ENCODE measurements around the gene TRIM41.
"Not testable (repeated sequence)": the region's sequence is repeated elsewhere in the genome, so short reads cannot be mapped to it uniquely, and the experiment has no call there.

TRIM41 gene

DNA sequence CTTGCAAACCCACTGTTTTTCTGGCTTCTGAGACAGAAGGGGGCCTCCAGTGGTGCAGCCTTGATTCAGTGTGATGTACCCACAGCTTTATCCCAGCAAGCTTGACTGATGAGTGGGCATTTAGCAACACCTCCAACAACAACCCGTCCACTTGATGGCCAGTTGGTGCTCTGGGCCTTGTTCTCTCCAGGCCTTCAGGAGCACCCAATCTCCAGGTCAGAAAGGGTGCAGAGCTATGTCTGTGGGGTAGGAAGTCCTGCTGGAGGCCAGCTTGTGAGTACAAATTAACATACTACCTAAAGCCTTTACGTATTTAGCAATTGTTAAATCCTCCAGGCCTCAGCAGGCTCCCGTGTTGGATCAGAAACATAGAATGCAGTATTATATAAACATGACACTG lies 48.0 kb downstream of the TRIM41 start:
- H3K79me2 ChIP-seq (ENCODE audit: insufficient read depth, low read length): no peaks in the 10 kb centered on the region
- no peaks in the 10 kb centered on the region for H3K27me3 ChIP-seq (ENCODE audit: low read length)
- no peak overlapping the region for H3K4me2 ChIP-seq (ENCODE audit: low read depth, low read length, poor library complexity, severe bottlenecking)
- H3K9ac ChIP-seq (ENCODE audit: low read length): no peak overlapping the region
- no peaks in the 10 kb centered on the region for H3K9me2 ChIP-seq (replicated peaks; ENCODE audit: insufficient read depth, low read length)
- H3F3A ChIP-seq (ENCODE audit: insufficient read depth): no peaks in the 10 kb centered on the region
- TF ChIP-seq, protein P1, sequence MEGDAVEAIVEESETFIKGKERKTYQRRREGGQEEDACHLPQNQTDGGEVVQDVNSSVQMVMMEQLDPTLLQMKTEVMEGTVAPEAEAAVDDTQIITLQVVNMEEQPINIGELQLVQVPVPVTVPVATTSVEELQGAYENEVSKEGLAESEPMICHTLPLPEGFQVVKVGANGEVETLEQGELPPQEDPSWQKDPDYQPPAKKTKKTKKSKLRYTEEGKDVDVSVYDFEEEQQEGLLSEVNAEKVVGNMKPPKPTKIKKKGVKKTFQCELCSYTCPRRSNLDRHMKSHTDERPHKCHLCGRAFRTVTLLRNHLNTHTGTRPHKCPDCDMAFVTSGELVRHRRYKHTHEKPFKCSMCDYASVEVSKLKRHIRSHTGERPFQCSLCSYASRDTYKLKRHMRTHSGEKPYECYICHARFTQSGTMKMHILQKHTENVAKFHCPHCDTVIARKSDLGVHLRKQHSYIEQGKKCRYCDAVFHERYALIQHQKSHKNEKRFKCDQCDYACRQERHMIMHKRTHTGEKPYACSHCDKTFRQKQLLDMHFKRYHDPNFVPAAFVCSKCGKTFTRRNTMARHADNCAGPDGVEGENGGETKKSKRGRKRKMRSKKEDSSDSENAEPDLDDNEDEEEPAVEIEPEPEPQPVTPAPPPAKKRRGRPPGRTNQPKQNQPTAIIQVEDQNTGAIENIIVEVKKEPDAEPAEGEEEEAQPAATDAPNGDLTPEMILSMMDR (IDR thresholded peaks at IDR 0.05; ENCODE audit: insufficient read depth, low read length, poor library complexity, severe bottlenecking): no peak
- TF ChIP-seq EZH2phosphoT487 (conservative IDR thresholded peaks at IDR 0.05; ENCODE audit: low read length): no peak
- H3K9me3 ChIP-seq (ENCODE audit: insufficient read depth, low read length): no peaks in the 10 kb centered on the region
- H3K4me3 ChIP-seq (ENCODE audit: insufficient read depth, low read length, poor library complexity, severe bottlenecking): no peak overlapping the region
- H3K36me3 ChIP-seq (ENCODE audit: low read length): no peaks in the 10 kb centered on the region
- no peak overlapping the region for H3K27ac ChIP-seq (ENCODE audit: low read depth, low read length)
- no peaks in the 10 kb centered on the region for H4K20me1 ChIP-seq (ENCODE audit: low read depth, low read length)
- no peak overlapping the region for H2AFZ ChIP-seq (ENCODE audit: low read depth, low read length, severe bottlenecking)

DNA sequence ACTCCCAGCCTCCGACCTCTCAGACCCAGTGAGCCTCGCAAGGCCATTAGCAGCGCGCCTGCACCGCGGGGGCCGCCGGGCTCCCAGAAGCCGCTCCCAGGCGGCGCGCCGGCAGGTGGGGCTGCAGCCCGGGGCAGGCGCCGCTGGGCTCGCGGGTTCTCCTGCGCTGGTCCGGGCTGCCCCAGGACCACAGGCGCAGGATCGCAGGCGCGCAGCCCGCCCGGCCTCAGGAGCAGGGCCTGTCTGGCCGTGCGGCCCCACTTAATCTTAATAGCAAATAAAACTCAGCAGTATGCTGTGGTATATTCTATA lies 50.3 kb downstream of the TRIM41 start:
- not testable (repeated sequence) for H3K36me3 ChIP-seq (ENCODE audit: low read length); H3K27me3 ChIP-seq (ENCODE audit: low read length); H3K9me2 ChIP-seq (replicated peaks; ENCODE audit: insufficient read depth, low read length); H4K20me1 ChIP-seq (ENCODE audit: low read depth, low read length); H3K4me3 ChIP-seq (ENCODE audit: insufficient read depth, low read length, poor library complexity, severe bottlenecking); H3K4me2 ChIP-seq (ENCODE audit: low read depth, low read length, poor library complexity, severe bottlenecking); H2AFZ ChIP-seq (ENCODE audit: low read depth, low read length, severe bottlenecking); H3K27ac ChIP-seq (ENCODE audit: low read depth, low read length); H3K9ac ChIP-seq (ENCODE audit: low read length); H3F3A ChIP-seq (ENCODE audit: insufficient read depth); H3K9me3 ChIP-seq (ENCODE audit: insufficient read depth, low read length); H3K79me2 ChIP-seq (ENCODE audit: insufficient read depth, low read length)

DNA sequence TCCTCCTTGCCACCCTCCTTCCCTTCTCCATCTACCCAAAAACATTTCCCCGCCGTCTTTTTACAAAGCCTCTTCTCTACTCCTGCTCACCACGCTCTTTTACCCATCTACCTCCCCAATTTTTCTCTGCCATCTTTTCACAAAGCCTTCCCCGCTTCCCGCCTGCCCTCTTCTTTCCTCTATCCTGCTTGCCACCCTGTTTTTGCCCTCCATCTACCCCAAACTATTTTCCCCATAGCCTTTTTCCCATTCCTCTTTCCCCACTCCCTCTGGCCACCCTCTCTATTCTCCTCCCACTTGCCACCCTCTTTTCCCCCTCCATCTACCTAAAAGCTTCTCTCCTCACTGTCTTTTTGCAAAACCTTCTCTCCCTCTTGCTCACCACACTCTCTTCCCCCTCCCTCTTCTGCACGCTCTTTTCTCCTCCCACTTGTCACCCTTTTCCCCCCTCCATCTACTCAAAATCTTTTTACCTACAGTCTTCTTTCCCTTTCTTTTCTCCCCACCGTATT lies 57.2 kb downstream of the TRIM41 start:
- Histone ChIP-seq H3K27me3 (ENCODE audit: low read length) (no peaks in the 10 kb centered on the region), H4K20me1 (ENCODE audit: low read depth, low read length) (no peaks in the 10 kb centered on the region), H3K9me3 (ENCODE audit: insufficient read depth, low read length) (no peaks in the 10 kb centered on the region), H3K9me2 (replicated peaks; ENCODE audit: insufficient read depth, low read length) (no peaks in the 10 kb centered on the region), H2AFZ (ENCODE audit: low read depth, low read length, severe bottlenecking) (no peak overlapping the region), H3K4me2 (ENCODE audit: low read depth, low read length, poor library complexity, severe bottlenecking) (no peak overlapping the region), H3K36me3 (ENCODE audit: low read length) (no peaks in the 10 kb centered on the region), H3K9ac (ENCODE audit: low read length) (no peak overlapping the region), H3K27ac (ENCODE audit: low read depth, low read length) (no peak overlapping the region), H3K4me3 (ENCODE audit: insufficient read depth, low read length, poor library complexity, severe bottlenecking) (no peak overlapping the region), H3F3A (ENCODE audit: insufficient read depth) (no peaks in the 10 kb centered on the region), H3K79me2 (ENCODE audit: insufficient read depth, low read length) (no peaks in the 10 kb centered on the region)
- TF ChIP-seq EZH2phosphoT487 (conservative IDR thresholded peaks at IDR 0.05; ENCODE audit: low read length): no peak
- TF ChIP-seq, protein P1 (IDR thresholded peaks at IDR 0.05; ENCODE audit: insufficient read depth, low read length, poor library complexity, severe bottlenecking): no peak

DNA sequence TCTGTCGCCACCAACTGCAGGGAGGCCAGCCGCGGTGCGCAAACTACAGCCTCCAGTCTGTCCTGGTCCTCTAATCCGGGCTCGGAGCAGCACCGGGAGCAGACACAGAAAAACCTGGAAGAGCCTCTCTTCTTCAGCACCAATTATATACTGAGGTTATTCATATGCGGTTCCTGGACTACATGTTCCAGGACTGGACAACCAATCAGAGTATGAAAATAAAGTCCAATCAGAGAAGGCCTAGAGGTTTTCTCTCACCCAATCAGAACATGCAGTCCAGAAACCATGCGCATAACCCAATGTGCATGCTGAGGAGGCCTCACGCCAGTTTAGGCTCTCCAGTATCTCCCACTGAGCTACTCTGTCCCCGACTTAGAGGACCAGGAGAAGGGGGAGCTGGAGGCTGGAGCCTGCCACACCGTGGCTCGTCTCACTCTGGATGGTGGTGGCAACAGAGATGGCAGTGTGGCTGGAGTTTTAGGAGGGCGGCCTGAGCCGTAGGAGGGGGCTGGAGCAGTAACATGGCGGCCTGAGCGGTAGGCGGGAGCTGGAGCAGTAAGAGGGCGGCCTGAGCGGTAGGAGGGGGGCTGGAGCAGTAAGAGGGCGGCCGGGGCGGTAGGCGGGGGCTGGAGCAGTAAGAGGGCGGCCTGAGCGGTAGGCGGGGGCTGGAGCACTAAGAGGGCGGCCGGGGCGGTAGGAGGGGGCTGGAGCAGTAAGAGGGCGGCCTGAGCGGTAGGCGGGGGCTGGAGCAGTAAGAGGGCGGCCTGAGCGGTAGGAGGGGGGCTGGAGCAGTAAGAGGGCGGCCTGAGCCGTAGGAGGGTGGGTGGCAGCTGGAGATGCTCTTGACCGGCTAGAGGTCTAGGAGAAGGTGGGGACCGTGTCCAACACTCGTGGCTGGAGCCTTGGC lies 58.2 kb downstream of the TRIM41 start:
- H3K9ac ChIP-seq (ENCODE audit: low read length): no peak overlapping the region
- H3K9me2 ChIP-seq (replicated peaks; ENCODE audit: insufficient read depth, low read length): no peaks in the 10 kb centered on the region
- no peaks in the 10 kb centered on the region for H3K36me3 ChIP-seq (ENCODE audit: low read length)
- TF ChIP-seq, protein P1 (IDR thresholded peaks at IDR 0.05; ENCODE audit: insufficient read depth, low read length, poor library complexity, severe bottlenecking): no peak
- no peak for TF ChIP-seq EZH2phosphoT487 (conservative IDR thresholded peaks at IDR 0.05; ENCODE audit: low read length)
- H3K27ac ChIP-seq (ENCODE audit: low read depth, low read length): no peak overlapping the region
- H2AFZ ChIP-seq (ENCODE audit: low read depth, low read length, severe bottlenecking): no peak overlapping the region
- no peak overlapping the region for H3K4me3 ChIP-seq (ENCODE audit: insufficient read depth, low read length, poor library complexity, severe bottlenecking)
- no peaks in the 10 kb centered on the region for H3F3A ChIP-seq (ENCODE audit: insufficient read depth)
- H3K4me2 ChIP-seq (ENCODE audit: low read depth, low read length, poor library complexity, severe bottlenecking): no peak overlapping the region
- no peaks in the 10 kb centered on the region for H4K20me1 ChIP-seq (ENCODE audit: low read depth, low read length)
- no peaks in the 10 kb centered on the region for H3K9me3 ChIP-seq (ENCODE audit: insufficient read depth, low read length)
- no peaks in the 10 kb centered on the region for H3K27me3 ChIP-seq (ENCODE audit: low read length)
- H3K79me2 ChIP-seq (ENCODE audit: insufficient read depth, low read length): no peaks in the 10 kb centered on the region

Data from SU-DHL-6 (cell line).